ENCODE measurements around the gene NRROS.

Gene NRROS

GRCh38 chr3:196652961-196653795 is 13.7 kb downstream of the NRROS start:
- DNase-seq: no peak

- no peak for DNase-seq
Measured at GRCh38 chr3:196654006-196654734, 14.7 kb downstream of the NRROS start.

DNA sequence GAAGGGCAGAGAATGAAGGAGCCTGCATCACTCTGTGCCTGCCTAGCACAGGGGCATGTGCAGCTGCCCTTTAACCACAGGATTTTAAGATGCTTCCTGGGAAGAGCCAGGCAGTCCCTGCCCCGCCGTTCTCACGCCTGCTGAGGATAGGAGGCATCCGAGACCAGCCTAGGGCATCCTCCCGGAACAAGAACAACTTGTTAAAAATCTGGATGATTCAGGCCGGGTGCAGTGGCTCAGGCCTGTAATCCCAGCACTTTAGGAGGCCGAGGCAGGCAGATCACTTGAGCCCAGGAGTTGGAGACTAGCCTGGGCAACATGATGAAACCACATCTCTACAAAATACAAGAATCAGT is 15.2 kb downstream of the NRROS start:
- no peak for DNase-seq

DNA sequence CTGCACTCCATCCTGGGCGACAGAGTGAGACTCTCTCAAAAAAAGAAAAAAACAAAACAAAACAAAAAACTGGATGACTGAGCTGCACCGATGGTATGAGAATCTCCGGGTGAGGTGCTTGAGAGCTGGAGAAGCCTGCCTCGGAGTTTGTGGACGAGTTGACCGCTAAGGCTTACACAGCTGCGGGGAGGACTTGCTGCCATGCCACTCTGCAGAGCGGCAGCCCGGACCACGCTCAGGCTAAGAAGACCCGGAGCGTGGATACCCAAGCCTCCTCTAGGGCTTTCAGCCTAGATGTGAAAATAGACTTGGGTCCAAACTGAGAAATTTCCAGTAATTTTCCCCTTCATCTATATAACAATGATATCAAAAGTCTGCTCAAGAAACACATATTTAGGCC is 16.0 kb downstream of the NRROS start:
- DNase-seq: no peak

GRCh38 chr3:196656213-196656612 is 16.7 kb downstream of the NRROS start:
- no peak for DNase-seq

- DNase-seq: no peak
Measured at GRCh38 chr3:196659901-196660351, 20.4 kb downstream of the NRROS start.

- DNase-seq: no peak
Measured at GRCh38 chr3:196660381-196661166, 21.1 kb downstream of the NRROS start.

GRCh38 chr3:196661400-196661799 is 21.9 kb downstream of the NRROS start:
- no peak for DNase-seq

DNA sequence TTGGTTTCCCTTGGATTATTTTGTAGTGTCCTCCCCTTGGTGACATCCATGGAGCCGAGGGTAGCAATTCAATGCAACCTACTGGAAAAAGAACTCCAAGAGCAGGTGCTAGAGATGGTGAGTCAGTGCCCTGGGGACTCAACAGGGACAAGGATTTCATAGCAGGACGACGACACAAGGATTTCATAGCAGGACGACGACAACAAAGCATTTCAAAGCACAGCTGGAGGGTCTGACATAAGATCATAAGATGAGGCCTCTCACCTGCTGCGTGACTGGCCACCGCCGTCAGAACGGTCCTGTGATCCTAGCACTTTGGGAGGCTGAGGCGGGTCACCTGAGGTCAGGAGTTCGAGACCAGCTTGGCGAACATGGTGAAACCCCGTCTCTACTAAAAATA is 22.5 kb downstream of the NRROS start:
- no peak for DNase-seq

- DNase-seq: no peak
Measured at GRCh38 chr3:196662711-196663571, 23.4 kb downstream of the NRROS start.

GRCh38 chr3:196666001-196666867 is 26.7 kb downstream of the NRROS start:
- no peak for DNase-seq

GRCh38 chr3:196667056-196667825 is 27.7 kb downstream of the NRROS start:
- no peak for DNase-seq

DNA sequence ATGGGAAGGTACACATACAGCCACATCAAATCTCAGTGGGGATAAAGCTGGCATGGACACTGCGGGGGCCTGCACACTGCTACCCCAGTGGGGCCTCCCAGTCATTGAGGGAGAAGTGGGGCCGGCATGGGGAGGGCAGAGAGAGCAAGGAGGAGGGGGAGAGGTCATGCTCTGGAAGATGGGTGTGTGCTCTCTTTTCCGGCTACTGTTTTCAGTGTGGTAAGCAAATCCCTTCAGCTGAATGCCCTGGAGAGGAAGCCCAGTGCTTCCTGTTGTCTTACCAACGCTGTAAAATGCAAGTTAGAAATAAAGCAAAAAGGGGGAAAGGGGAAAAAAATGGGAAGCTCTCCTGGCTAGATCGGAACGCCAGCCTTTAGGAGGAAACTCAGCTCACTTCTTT is 30.8 kb downstream of the NRROS start:
- DNase-seq: no peak

GRCh38 chr3:196673632-196674031 is 34.1 kb downstream of the NRROS start:
- DNase-seq: no peak

GRCh38 chr3:196677353-196677752 is 37.9 kb downstream of the NRROS start:
- DNase-seq: no peak

DNA sequence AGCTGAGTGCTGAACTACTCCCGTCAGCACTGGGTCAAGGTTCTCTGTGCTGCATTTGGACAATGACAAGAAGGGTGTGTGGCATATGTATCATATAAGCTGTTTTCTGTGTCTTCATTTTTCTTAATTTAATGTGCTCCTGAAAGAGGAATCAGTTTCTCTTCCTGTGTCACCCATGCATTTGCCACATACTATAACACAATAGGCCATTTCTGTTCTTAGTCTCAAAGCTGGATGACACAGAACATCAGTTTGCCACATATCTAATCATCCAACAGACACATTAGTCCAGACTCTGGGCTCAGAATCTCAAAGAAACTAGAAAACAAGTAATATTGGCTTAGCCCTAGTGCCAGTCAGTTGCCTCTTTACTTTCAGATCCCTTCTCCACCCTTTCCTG is 38.4 kb downstream of the NRROS start:
- no peak for DNase-seq

DNA sequence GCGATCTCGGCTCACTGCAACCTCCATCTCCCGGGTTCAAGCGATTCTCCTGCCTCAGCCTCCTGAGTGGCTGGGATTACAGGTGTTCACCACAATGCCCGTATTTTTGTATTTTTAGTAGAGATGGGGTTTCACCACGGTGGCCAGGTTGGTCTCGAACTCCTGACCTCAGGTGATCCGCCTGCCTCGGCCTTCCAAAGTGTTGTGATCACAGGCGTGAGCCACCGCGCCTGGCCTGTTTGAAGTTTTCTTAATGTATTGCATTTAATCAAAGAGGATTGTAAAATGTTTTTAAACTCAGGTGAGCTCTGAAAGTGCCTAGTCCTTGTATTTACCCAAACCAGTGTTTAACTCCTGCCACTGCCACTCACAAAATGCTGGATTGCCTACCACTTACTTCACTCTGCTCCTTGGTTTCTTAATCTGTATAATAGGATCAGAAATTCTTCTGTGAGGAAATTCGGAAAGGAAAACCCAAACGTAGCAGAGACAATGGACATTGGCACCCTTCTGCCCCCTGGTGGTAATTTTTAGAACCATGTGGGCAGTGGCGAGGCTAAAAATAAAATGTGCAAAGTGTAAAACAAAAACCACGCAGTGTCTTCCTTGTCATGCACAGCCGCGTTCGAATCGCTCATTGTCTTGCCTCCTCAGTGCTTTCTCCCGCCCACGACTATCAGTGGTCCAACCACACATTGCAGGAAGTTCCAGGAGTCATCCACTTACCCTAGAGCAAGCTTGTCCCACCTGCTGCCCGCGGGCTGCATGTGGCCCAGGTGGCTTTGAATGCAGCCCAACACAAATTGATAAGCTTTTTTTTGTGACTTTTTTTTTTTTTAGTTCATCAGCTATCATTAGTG is 45.3 kb downstream of the NRROS start:
- DNase-seq: peak; percentile 37

DNA sequence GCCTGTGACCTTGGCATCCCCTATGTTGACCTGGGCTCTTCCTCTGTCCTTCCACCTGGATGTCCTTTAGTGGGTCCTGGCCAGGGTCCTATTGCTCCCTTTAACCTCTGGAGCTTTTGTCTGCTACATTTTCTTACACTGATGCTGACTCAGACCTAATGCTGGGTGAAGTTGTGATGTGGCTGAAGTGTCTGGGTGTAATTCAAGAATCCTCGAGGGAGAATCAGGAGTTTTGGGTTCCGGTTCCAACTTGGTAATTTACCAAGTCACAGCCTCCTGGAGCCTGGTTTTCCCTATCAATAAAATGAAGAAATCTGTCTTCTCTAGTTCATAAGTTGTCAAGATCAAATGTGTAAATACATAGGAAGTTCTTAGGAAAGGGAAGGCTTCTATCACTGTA is 46.9 kb downstream of the NRROS start:
- no peak for DNase-seq

- no peak for DNase-seq
Measured at GRCh38 chr3:196688349-196688748, 48.9 kb downstream of the NRROS start.
